Endothelial cell of hepatic sinusoid (primary cell): ENCODE results near the gene DUSP9.

ENCODE experiments used
- in situ Hi-C: cut with HindIII; loops from 2 replicates; pipeline ENCODE4 v1.10.0; 2017; ENCODE audit warnings: low sequenced_read_pairs

Gene DUSP9

GRCh38 chrX:153621949-153622598 is 24.9 kb upstream of the DUSP9 start:
- in situ Hi-C loops = no loop called here

- in situ Hi-C loops = no loop called here
Measured at GRCh38 chrX:153622661-153623309, 24.2 kb upstream of the DUSP9 start.

- in situ Hi-C loops = no loop called here
Measured at GRCh38 chrX:153623310-153624029, 23.5 kb upstream of the DUSP9 start.

- in situ Hi-C loops = no loop called here
Measured at GRCh38 chrX:153624196-153625091, 22.6 kb upstream of the DUSP9 start.

- in situ Hi-C loops = no loop called here
Measured at GRCh38 chrX:153625271-153626024, 21.6 kb upstream of the DUSP9 start.

GRCh38 chrX:153626025-153626633 is 20.9 kb upstream of the DUSP9 start:
- in situ Hi-C loops = no loop called here

GRCh38 chrX:153626863-153627674 is 19.9 kb upstream of the DUSP9 start:
- in situ Hi-C loops = no loop called here

GRCh38 chrX:153627675-153628111 is 19.3 kb upstream of the DUSP9 start:
- in situ Hi-C loops = no loop called here

- in situ Hi-C loops = no loop called here
Measured at GRCh38 chrX:153628129-153628528, 18.9 kb upstream of the DUSP9 start.

GRCh38 chrX:153628665-153629064 is 18.3 kb upstream of the DUSP9 start:
- in situ Hi-C loops = no loop called here

GRCh38 chrX:153631346-153631745 is 15.7 kb upstream of the DUSP9 start:
- in situ Hi-C loops = no loop called here

GRCh38 chrX:153631907-153632594 is 15.0 kb upstream of the DUSP9 start:
- in situ Hi-C loops = no loop called here

- in situ Hi-C loops = no loop called here
Measured at GRCh38 chrX:153632595-153632946, 14.4 kb upstream of the DUSP9 start.

GRCh38 chrX:153633048-153633447 is 14.0 kb upstream of the DUSP9 start:
- in situ Hi-C loops = no loop called here

GRCh38 chrX:153633607-153634180 is 13.3 kb upstream of the DUSP9 start:
- in situ Hi-C loops = no loop called here

- in situ Hi-C loops = no loop called here
Measured at GRCh38 chrX:153634236-153634635, 12.8 kb upstream of the DUSP9 start.

GRCh38 chrX:153634832-153635231 is 12.2 kb upstream of the DUSP9 start:
- in situ Hi-C loops = no loop called here

- in situ Hi-C loops = no loop called here
Measured at GRCh38 chrX:153635388-153635787, 11.6 kb upstream of the DUSP9 start.
